K562 treated with DMSO at 1 percent for 4 hours (cell line): Measurements from ENCODE around the gene TYROBP. TPM values are rescaled to one million over a fixed set of nuclear protein-coding genes. Genes with fewer than 3 reads are reported as not detected.

Source experiments
- total RNA-seq: library from RNA; unstranded; fragments of 300-600 nt; gene quantifications from 2 replicates; pipeline ENCODE4 v1.2.3, GENCODE V29; 2022; ENCODE audit not compliant: insufficient read depth

TYROBP gene
- 24.4 and 27.1 TPM in 2 replicates for total RNA-seq

DNA sequence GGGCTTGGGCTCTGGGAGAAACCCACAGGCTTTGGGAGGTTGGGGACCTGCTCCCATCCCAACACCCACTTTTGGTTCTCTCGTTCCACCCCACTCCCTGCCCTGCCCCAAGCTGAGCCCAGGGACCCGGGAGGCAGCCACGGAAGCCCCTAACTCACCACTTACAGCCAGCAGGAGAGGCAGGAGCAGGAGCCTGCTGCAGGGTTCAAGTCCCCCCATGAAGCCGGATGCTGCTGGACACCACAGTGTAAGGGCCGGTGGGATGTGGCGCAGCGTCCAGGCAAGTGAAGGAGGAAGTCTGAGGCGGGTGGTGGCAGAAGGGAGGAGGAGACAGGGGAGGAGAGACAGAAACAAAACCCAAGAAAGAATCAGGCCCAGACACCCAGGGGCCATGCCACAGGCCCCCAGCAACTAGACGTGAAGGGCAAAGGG, at the start of gene TYROBP:
TSS of gene TYROBP (minus strand) at position 286 of the 432 bp plus-strand sequence. CDS start at position 219, 67 bp downstream.

DNA sequence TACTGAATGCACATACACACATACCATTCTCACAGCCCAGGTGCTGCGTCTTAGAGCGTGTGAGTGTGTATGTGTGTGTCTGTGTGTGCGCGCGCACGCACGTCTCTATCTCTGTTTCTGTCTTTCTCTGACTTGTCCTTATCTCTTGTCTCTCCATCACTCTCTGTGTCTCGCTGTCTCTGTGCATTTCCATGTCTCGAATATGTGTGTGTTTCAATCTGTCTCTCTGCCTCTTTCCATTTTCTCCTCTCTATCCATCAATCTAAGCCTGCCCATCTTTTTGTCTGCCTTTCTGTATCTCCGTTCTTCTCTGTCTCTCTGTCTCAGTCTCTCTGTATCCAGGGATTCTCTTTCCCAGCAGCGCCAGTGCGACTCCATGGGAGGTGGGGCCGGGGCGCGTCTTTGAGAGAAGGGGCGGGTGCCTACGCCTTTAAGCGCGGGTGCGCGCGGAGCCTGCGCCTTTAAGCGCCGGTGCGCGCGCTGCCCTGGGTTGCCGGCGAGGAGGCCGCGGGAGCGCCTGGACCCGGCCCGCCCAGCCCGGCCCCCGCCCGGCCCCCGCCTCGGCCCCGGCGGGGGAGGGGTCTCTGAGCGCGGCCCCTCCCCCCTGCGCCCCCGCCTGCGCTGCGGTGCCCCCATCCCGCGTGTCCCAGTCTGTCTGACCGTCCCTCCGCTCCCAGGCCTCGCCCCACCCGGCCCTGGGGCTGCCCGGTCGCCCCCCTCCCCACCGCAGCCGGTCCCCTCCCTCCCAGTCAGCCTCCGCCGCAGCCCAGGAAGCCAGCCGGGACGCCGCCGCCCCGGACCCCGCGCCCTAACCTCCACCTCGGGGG, 28.0 kb upstream of the TYROBP start, which contains the start of gene LRFN3:
TSS of gene LRFN3 (plus strand) at position 464 of the 827 bp plus-strand sequence. CDS start 3,052 bp downstream, outside the sequence.

DNA sequence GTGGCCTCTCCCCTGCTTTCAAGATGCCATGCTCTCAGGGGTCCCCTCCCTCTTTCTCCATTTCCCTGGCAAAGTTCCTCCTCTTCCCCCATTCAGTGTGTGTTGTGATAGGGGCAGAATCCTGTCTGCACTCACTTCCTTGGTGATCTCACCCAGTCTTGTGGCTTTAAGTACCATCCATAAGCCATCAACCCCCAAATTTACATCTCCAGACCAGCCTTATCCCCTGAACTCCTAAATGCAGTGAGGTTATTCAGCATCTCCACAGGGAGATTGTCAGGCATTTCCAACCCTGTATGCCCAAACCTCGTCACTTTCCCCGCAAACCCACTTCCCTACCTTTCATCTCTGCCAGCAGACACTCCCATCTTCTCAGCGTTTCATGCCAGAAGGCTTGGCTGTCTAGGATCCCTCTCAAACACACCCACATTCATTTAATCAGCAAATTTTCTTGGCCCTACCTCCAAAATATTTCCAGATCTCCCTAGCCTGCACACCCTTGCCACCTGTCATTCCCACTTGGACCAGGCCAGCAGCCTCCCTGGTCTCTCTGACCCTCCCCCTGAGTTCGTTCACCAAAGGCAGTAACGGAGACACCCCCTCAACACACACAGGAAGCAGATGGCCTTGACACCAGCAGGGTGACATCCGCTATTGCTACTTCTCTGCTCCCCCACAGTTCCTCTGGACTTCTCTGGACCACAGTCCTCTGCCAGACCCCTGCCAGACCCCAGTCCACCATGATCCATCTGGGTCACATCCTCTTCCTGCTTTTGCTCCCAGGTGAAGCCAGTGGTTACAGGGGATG, 6.0 kb downstream of the TYROBP start, which contains the start of gene HCST:
TSS of gene HCST (plus strand) at position 676 of the 808 bp plus-strand sequence. CDS start at position 741, 65 bp downstream.

DNA sequence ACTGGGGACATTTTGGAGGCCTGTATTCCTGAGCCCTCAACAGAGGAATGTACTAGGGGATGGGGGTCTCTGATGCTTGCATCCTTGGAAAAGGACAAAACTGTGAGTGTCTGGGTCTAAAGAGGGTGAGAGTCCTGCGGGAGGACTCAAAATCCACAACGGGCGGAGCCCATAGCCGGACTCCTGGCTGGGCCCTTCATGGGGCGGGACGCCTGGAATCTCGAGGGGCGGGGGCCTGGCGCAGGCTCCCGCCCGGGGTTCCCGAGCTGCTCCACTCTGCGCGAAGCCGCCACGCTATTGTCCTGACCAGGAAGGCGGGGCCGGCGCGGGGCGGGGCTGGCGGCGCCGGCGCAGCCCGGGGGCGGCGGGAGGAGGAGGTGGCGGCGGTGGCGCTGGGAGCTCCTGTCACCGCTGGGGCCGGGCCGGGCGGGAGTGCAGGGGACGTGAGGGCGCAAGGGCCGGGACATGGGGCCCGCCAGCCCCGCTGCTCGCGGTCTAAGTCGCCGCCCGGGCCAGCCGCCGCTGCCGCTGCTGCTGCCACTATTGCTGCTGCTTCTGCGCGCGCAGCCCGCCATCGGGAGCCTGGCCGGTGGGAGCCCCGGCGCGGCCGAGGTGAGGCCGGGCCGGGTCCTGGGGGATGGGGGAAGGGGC, 39.8 kb downstream of the TYROBP start, which contains the start of gene APLP1:
TSS of gene APLP1 (plus strand) at position 403 of the 651 bp plus-strand sequence. CDS start at position 466, 63 bp downstream.

DNA sequence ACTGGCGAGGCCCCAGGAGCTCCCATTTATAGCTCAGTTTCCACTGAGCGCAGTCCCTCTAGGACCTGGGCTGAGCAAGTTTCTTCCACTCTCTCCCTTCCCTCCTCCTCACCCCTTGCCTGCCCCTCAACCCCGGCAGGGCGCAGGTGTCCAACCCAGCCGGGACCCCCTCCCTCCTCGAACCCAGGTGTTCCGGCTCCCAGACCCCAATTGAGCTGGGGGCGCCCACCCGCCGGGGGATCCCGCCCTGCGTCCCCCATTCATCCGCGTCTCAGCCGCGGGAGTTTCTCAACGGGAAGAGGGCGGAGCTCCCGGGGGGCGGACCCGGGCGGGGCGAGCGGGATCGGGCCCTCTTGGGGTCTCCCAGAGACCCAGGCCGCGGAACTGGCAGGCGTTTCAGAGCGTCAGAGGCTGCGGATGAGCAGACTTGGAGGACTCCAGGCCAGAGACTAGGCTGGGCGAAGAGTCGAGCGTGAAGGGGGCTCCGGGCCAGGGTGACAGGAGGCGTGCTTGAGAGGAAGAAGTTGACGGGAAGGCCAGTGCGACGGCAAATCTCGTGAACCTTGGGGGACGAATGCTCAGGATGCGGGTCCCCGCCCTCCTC, 51.4 kb downstream of the TYROBP start, which contains the start of gene KIRREL2:
TSS of gene KIRREL2 (plus strand) at position 366 of the 604 bp plus-strand sequence. CDS start at position 575, 209 bp downstream.

Other genes with a start within 250 kb of the TYROBP start
- gene UPK1A, start 241.8 kb downstream of the TYROBP start, total RNA-seq, result not detected in 2 replicates
- not detected in 2 replicates for gene ZBTB32, start 203.7 kb downstream of the TYROBP start, total RNA-seq
- 21.9 and 25.7 TPM in 2 replicates for gene KMT2B, start 190.3 kb downstream of the TYROBP start, total RNA-seq
- gene IGFLR1, start 165.8 kb downstream of the TYROBP start, total RNA-seq, result 6.4 and 16.4 TPM in 2 replicates
- gene U2AF1L4, start 162.9 kb downstream of the TYROBP start, total RNA-seq, result 4.8 and 6.9 TPM in 2 replicates
- gene PSENEN, start 162.6 kb downstream of the TYROBP start, total RNA-seq, result 34.5 and 42.2 TPM in 2 replicates
- gene LIN37, start 159.7 kb downstream of the TYROBP start, total RNA-seq, result 12.4 and 14.7 TPM in 2 replicates
- gene HSPB6, start 151.3 kb downstream of the TYROBP start, total RNA-seq, result 0.99 and 1.4 TPM in 2 replicates
- 12.2 and 14.9 TPM in 2 replicates for gene PROSER3, start 150.1 kb downstream of the TYROBP start, total RNA-seq
- 1.3 and 3.2 TPM in 2 replicates for gene ARHGAP33, start 132.7 kb downstream of the TYROBP start, total RNA-seq
- gene PRODH2, start 95.5 kb downstream of the TYROBP start, total RNA-seq, result not detected in 2 replicates
- 1.1 and 3.5 TPM in 2 replicates for gene NPHS1, start 55.8 kb downstream of the TYROBP start, total RNA-seq
- not detected in 2 replicates for gene KIRREL2, start 51.4 kb downstream of the TYROBP start, total RNA-seq
- gene APLP1, start 39.7 kb downstream of the TYROBP start, total RNA-seq, result 5.0 and 7.4 TPM in 2 replicates
- gene NFKBID, start 7.8 kb downstream of the TYROBP start, total RNA-seq, result 4.9 and 8.8 TPM in 2 replicates
- not detected in 2 replicates for gene HCST, start 5.8 kb downstream of the TYROBP start, total RNA-seq
- 0.24 TPM in 1 of 2 replicates, not detected in the other for gene LRFN3, start 28.1 kb upstream of the TYROBP start, total RNA-seq
- gene SDHAF1, start 86.9 kb upstream of the TYROBP start, total RNA-seq, result 44.2 and 61.7 TPM in 2 replicates
- gene SYNE4, start 100.5 kb upstream of the TYROBP start, total RNA-seq, result not detected in 2 replicates
- 30.1 TPM in 2 replicates for gene ALKBH6, start 105.9 kb upstream of the TYROBP start, total RNA-seq
- gene CLIP3, start 124.6 kb upstream of the TYROBP start, total RNA-seq, result 1.8 TPM in 2 replicates
- 3.7 and 5.1 TPM in 2 replicates for gene THAP8, start 146.0 kb upstream of the TYROBP start, total RNA-seq
- gene WDR62, start 146.6 kb upstream of the TYROBP start, total RNA-seq, result 25.9 and 34.3 TPM in 2 replicates
- gene OVOL3, start 202.8 kb upstream of the TYROBP start, total RNA-seq, result not detected in 2 replicates
- gene POLR2I, start 206.6 kb upstream of the TYROBP start, total RNA-seq, result 45.4 and 68.1 TPM in 2 replicates
- gene TBCB, start 207.2 kb upstream of the TYROBP start, total RNA-seq, result 42.6 and 51.1 TPM in 2 replicates
- gene CAPNS1, start 231.8 kb upstream of the TYROBP start, total RNA-seq, result 225 and 256 TPM in 2 replicates
- not detected in 2 replicates for gene COX7A1, start 244.2 kb upstream of the TYROBP start, total RNA-seq